ENCODE measurements around the gene CDT1. TPM values are rescaled to one million over a fixed set of nuclear protein-coding genes. Genes with fewer than 3 reads are reported as not detected.
A peak's percentile ranks its signal among the peaks of the same experiment; 100 is the strongest.
"Not testable (repeated sequence)": the region's sequence is repeated elsewhere in the genome, so short reads cannot be mapped to it uniquely, and the experiment has no call there.

The CDT1 gene
- total RNA-seq, 1 donor from 2014 or later = 16.2 TPM

GRCh38 chr16:88771294-88771772, 32.3 kb upstream of the CDT1 start:
- no peaks in the 10 kb centered on the region for H3K9me3 Mint-ChIP-seq (ENCODE audit: unreplicated experiment)
- TF ChIP-seq, protein P1, sequence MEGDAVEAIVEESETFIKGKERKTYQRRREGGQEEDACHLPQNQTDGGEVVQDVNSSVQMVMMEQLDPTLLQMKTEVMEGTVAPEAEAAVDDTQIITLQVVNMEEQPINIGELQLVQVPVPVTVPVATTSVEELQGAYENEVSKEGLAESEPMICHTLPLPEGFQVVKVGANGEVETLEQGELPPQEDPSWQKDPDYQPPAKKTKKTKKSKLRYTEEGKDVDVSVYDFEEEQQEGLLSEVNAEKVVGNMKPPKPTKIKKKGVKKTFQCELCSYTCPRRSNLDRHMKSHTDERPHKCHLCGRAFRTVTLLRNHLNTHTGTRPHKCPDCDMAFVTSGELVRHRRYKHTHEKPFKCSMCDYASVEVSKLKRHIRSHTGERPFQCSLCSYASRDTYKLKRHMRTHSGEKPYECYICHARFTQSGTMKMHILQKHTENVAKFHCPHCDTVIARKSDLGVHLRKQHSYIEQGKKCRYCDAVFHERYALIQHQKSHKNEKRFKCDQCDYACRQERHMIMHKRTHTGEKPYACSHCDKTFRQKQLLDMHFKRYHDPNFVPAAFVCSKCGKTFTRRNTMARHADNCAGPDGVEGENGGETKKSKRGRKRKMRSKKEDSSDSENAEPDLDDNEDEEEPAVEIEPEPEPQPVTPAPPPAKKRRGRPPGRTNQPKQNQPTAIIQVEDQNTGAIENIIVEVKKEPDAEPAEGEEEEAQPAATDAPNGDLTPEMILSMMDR (IDR thresholded peaks at IDR 0.05; ENCODE audit: unreplicated experiment) = no peak
- H3K4me3 Mint-ChIP-seq (ENCODE audit: unreplicated experiment) = no peak overlapping the region
- peaks cover 22% of the 10 kb centered on the region for H3K4me1 Mint-ChIP-seq (ENCODE audit: unreplicated experiment)
- no peak overlapping the region for H3K27ac Mint-ChIP-seq (ENCODE audit: unreplicated experiment)
- H3K27me3 Mint-ChIP-seq (ENCODE audit: unreplicated experiment) = peaks cover 8% of the 10 kb centered on the region
- DNase-seq (ENCODE audit: low spot score) = no peak
- no peaks in the 10 kb centered on the region for H3K36me3 Mint-ChIP-seq (ENCODE audit: low read depth, unreplicated experiment)

DNA sequence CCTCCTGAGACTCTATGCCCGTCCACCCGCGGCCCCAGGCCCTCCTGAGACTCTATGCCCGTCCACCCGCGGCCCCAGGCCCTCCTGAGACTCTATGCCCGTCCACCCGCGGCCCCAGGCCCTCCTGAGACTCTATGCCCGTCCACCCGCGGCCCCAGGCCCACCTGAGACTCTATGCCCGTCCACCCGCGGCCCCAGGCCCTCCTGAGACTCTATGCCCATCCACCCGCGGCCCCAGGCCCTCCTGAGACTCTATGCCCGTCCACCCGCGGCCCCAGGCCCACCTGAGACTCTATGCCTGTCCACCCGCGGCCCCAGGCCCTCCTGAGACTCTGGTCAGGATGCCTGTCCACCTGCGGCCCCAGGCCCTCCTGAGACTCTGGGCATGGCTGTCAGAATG, 31.8 kb upstream of the CDT1 start:
- not testable (repeated sequence) for H3K27me3 Mint-ChIP-seq (ENCODE audit: unreplicated experiment); DNase-seq (ENCODE audit: low spot score); H3K27ac Mint-ChIP-seq (ENCODE audit: unreplicated experiment); H3K4me3 Mint-ChIP-seq (ENCODE audit: unreplicated experiment); H3K9me3 Mint-ChIP-seq (ENCODE audit: unreplicated experiment); H3K36me3 Mint-ChIP-seq (ENCODE audit: low read depth, unreplicated experiment)
- H3K4me1 Mint-ChIP-seq (ENCODE audit: unreplicated experiment) = peaks cover 21% of the 10 kb centered on the region

DNA sequence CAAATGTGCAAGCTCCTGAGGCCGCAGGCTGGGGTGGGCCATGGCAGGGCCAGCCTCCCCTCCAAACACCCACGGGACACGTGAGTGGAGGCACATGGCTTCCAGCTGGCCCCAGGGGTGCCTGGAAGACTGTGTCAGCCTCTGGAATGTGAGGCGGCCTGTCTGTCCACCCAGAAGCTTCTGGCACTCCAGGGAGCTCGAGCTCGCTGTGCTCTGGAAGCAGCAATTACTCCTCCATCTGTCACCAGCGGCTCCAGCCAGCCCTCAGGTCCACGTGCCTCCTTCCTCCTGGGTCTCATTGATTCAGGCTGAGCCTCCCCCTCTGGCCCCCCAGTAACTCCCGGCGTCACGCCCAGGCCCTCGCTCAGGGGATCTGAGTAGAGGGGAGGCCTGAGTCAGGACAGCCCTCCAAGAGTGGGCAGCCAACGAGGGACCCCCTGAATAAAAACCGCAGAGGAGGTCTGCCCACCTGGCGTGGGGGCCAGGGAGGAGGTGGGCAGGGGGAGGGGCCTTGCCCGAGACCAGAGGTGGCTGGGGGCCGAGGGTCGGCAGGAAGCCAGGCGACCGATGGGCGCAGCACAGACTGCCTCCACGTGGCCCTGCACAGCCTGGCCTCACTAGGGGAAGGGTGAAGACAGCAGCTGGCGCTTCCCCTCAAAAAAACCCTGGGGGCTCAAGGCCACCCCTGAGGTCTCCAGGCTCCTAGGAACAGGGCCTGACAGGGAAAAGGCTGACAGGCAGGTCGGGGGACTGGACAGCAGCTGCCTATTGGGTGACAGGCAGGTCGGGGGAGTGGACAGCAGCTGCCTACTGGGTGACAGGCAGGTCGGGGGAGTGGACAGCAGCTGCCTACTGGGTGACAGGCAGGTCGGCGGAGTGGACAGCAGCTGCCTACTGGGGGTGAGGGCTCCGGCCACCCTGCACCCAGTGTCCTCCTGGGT, 30.4 kb upstream of the CDT1 start:
- H3K4me1 Mint-ChIP-seq (ENCODE audit: unreplicated experiment) = peaks cover 13% of the 10 kb centered on the region
- no peaks in the 10 kb centered on the region for H3K9me3 Mint-ChIP-seq (ENCODE audit: unreplicated experiment)
- H3K36me3 Mint-ChIP-seq (ENCODE audit: low read depth, unreplicated experiment) = no peaks in the 10 kb centered on the region
- H3K27ac Mint-ChIP-seq (ENCODE audit: unreplicated experiment) = no peak overlapping the region
- no peak for DNase-seq (ENCODE audit: low spot score)
- no peak overlapping the region for H3K4me3 Mint-ChIP-seq (ENCODE audit: unreplicated experiment)
- H3K27me3 Mint-ChIP-seq (ENCODE audit: unreplicated experiment) = peaks cover 4% of the 10 kb centered on the region
- TF ChIP-seq, protein P1 (IDR thresholded peaks at IDR 0.05; ENCODE audit: unreplicated experiment) = no peak

- H3K4me3 Mint-ChIP-seq (ENCODE audit: unreplicated experiment) = no peak overlapping the region
- H3K9me3 Mint-ChIP-seq (ENCODE audit: unreplicated experiment) = no peaks in the 10 kb centered on the region
- peaks cover 12% of the 10 kb centered on the region for H3K4me1 Mint-ChIP-seq (ENCODE audit: unreplicated experiment)
- no peak for DNase-seq (ENCODE audit: low spot score)
- no peak overlapping the region for H3K27ac Mint-ChIP-seq (ENCODE audit: unreplicated experiment)
- H3K27me3 Mint-ChIP-seq (ENCODE audit: unreplicated experiment) = peaks cover 4% of the 10 kb centered on the region
- TF ChIP-seq, protein P1 (IDR thresholded peaks at IDR 0.05; ENCODE audit: unreplicated experiment) = no peak
- no peaks in the 10 kb centered on the region for H3K36me3 Mint-ChIP-seq (ENCODE audit: low read depth, unreplicated experiment)
These were observed 29.7 kb upstream of the CDT1 start for GRCh38 chr16:88773812-88774291.

DNA sequence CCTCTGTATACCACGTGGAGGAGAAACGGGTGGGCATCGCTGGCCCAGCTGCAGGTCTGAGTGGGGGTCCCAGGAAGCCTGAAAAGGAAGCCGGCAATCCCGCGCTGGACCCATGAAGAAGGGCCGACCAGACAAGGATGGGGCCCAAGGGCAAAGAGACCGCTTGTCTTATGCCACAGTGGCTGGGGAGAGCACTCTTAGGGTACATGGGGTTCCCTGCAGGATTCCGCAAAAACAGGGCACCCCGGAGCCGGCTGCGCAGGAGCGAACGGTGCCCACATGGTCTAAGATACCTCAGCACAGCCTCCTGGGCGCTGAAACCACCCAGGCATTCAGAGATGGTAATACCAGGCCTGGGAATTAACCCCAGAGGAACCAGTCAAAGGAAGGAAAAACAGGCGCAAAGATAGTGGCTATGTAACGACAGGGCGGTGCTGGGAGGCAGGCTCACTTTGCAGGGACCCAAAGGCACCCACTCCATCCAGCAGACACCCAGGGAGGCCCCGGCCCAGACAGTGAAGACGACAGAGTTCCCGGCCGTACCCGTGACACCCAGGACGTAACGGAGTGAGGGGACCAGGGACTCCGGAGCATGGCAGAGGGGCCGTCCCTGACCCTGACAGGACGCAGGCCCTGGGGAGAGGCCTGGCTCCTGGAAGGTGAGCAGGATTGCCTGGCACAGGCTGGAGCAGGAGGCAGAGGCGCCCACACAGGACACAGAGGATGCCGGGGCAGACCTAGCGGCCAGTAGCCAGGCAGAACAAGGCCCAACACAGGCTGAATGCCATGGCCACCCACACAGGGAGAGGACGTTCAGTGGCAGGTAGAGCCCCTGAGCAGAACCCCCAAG, 28.8 kb upstream of the CDT1 start:
- no peak overlapping the region for H3K4me3 Mint-ChIP-seq (ENCODE audit: unreplicated experiment)
- H3K4me1 Mint-ChIP-seq (ENCODE audit: unreplicated experiment) = peaks cover 6% of the 10 kb centered on the region
- peak overlapping the region; percentile 30 for H3K27ac Mint-ChIP-seq (ENCODE audit: unreplicated experiment)
- DNase-seq (ENCODE audit: low spot score) = no peak
- no peaks in the 10 kb centered on the region for H3K36me3 Mint-ChIP-seq (ENCODE audit: low read depth, unreplicated experiment)
- TF ChIP-seq, protein P1 (IDR thresholded peaks at IDR 0.05; ENCODE audit: unreplicated experiment) = no peak
- H3K9me3 Mint-ChIP-seq (ENCODE audit: unreplicated experiment) = no peaks in the 10 kb centered on the region
- H3K27me3 Mint-ChIP-seq (ENCODE audit: unreplicated experiment) = no peaks in the 10 kb centered on the region

Data from endothelial cell (in vitro differentiated cells).